ENCODE data around the gene FRMD4A. TPM values are rescaled to one million over a fixed set of nuclear protein-coding genes. Genes with fewer than 3 reads are reported as not detected.

The FRMD4A gene
- polyA plus RNA-seq, 1 donor (not counting 4 experiments of a cell fraction or from before 2014, with no cell fraction given): 12.9 TPM

- peak overlapping the region; percentile 98 for H3K27ac ChIP-seq (ENCODE audit: control insufficient read depth, insufficient read depth, low read length)
- peak; percentile 67 for FAIRE-seq
- H3K36me3 ChIP-seq (ENCODE audit: control insufficient read depth in 2 of 2, extremely low read depth in 1 of 2, insufficient read depth in 2 of 2, low read length in 2 of 2): no peaks in the 10 kb centered on the region
- peak overlapping the region; percentile 80 for H3K9ac ChIP-seq (ENCODE audit: control insufficient read depth, extremely low read depth, insufficient read depth, low read length)
- no peak for TF ChIP-seq EZH2 (IDR thresholded peaks at IDR 0.05; ENCODE audit: low read length)
- peak overlapping the region; percentile 92 for H2AFZ ChIP-seq (ENCODE audit: control insufficient read depth, low read length)
- dilution Hi-C loops (cut with MboI; ENCODE audit: extremely low pct_ligation_motif_present, low sequenced_read_pairs): loop anchor here (10.0 kb wide), 1 partner anchor 300 kb away; no protein-coding TSS in a partner anchor
- DNase-seq (ENCODE audit: low read depth, low spot score): peak; percentile 35
- H3K4me3 ChIP-seq (ENCODE audit: control insufficient read depth in 2 of 3, extremely low read depth in 1 of 3, insufficient read depth in 2 of 3, low read depth in 1 of 3, low read length in 3 of 3): peak overlapping the region in 2 of 3 experiments; percentile 43 to 53
- no peaks in the 10 kb centered on the region for H3K9me3 ChIP-seq (ENCODE audit: control insufficient read depth, low read depth, low read length)
- H3K4me1 ChIP-seq (ENCODE audit: control insufficient read depth, extremely low read depth, insufficient read depth, low read length): peaks cover 9% of the 10 kb centered on the region
- no peaks in the 10 kb centered on the region for H3K9me1 ChIP-seq (ENCODE audit: control insufficient read depth, extremely low read depth, insufficient read depth, low read length)
- H3K4me2 ChIP-seq (ENCODE audit: control insufficient read depth, extremely low read depth, insufficient read depth, low read depth, low read length): peak overlapping the region; percentile 87
- H3K79me2 ChIP-seq (ENCODE audit: control insufficient read depth, insufficient read depth, low read length): no peaks in the 10 kb centered on the region
- peaks cover 12% of the 10 kb centered on the region for H3K27me3 ChIP-seq (ENCODE audit: control insufficient read depth, extremely low read depth, insufficient read depth, low read length)
- no peaks in the 10 kb centered on the region for H4K20me1 ChIP-seq (ENCODE audit: control insufficient read depth, extremely low read depth, insufficient read depth, low read length)
These were observed 145.8 kb downstream of the FRMD4A start for GRCh38 chr10:14184841-14185315.

GRCh38 chr10:14182781-14183180 is 147.9 kb downstream of the FRMD4A start:
- no peak overlapping the region for H2AFZ ChIP-seq (ENCODE audit: control insufficient read depth, low read length)
- peaks cover 9% of the 10 kb centered on the region for H3K4me1 ChIP-seq (ENCODE audit: control insufficient read depth, extremely low read depth, insufficient read depth, low read length)
- no peak overlapping the region for H3K4me3 ChIP-seq (ENCODE audit: control insufficient read depth in 2 of 3, extremely low read depth in 1 of 3, insufficient read depth in 2 of 3, low read depth in 1 of 3, low read length in 3 of 3)
- H4K20me1 ChIP-seq (ENCODE audit: control insufficient read depth, extremely low read depth, insufficient read depth, low read length): no peaks in the 10 kb centered on the region
- no peaks in the 10 kb centered on the region for H3K36me3 ChIP-seq (ENCODE audit: control insufficient read depth in 2 of 2, extremely low read depth in 1 of 2, insufficient read depth in 2 of 2, low read length in 2 of 2)
- FAIRE-seq (no peak), DNase-seq (ENCODE audit: low read depth, low spot score) (no peak)
- peaks cover 12% of the 10 kb centered on the region for H3K27me3 ChIP-seq (ENCODE audit: control insufficient read depth, extremely low read depth, insufficient read depth, low read length)
- H3K9me1 ChIP-seq (ENCODE audit: control insufficient read depth, extremely low read depth, insufficient read depth, low read length): no peaks in the 10 kb centered on the region
- TF ChIP-seq CTCF (optimal IDR thresholded peaks at IDR 0.05 in 1 of 3, IDR thresholded peaks at IDR 0.05 in 1 of 3, conservative IDR thresholded peaks at IDR 0.05 in 1 of 3; ENCODE audit: extremely low read depth in 1 of 3, insufficient read depth in 2 of 3, low read length in 3 of 3) (no peak), EZH2 (IDR thresholded peaks at IDR 0.05; ENCODE audit: low read length) (no peak)
- H3K4me2 ChIP-seq (ENCODE audit: control insufficient read depth, extremely low read depth, insufficient read depth, low read depth, low read length): no peak overlapping the region
- H3K9ac ChIP-seq (ENCODE audit: control insufficient read depth, extremely low read depth, insufficient read depth, low read length): no peak overlapping the region
- H3K27ac ChIP-seq (ENCODE audit: control insufficient read depth, insufficient read depth, low read length): no peak overlapping the region
- H3K9me3 ChIP-seq (ENCODE audit: control insufficient read depth, low read depth, low read length): no peaks in the 10 kb centered on the region
- no peaks in the 10 kb centered on the region for H3K79me2 ChIP-seq (ENCODE audit: control insufficient read depth, insufficient read depth, low read length)
- dilution Hi-C loops (cut with MboI; ENCODE audit: extremely low pct_ligation_motif_present, low sequenced_read_pairs): loop anchor here (10.0 kb wide), 1 partner anchor 302 kb away; no protein-coding TSS in a partner anchor

- no peak for TF ChIP-seq EZH2 (IDR thresholded peaks at IDR 0.05; ENCODE audit: low read length)
- no peak for TF ChIP-seq CTCF (optimal IDR thresholded peaks at IDR 0.05 in 1 of 3, IDR thresholded peaks at IDR 0.05 in 1 of 3, conservative IDR thresholded peaks at IDR 0.05 in 1 of 3; ENCODE audit: extremely low read depth in 1 of 3, insufficient read depth in 2 of 3, low read length in 3 of 3)
- FAIRE-seq: no peak
- H3K27me3 ChIP-seq (ENCODE audit: control insufficient read depth, extremely low read depth, insufficient read depth, low read length): peaks cover 10% of the 10 kb centered on the region
These were observed 149.2 kb downstream of the FRMD4A start for GRCh38 chr10:14181567-14181936.

More at GRCh38 chr10:14181567-14181936, 149.2 kb downstream of the FRMD4A start:
- Histone ChIP-seq H3K9me3 (ENCODE audit: control insufficient read depth, low read depth, low read length) (no peaks in the 10 kb centered on the region), H4K20me1 (ENCODE audit: control insufficient read depth, extremely low read depth, insufficient read depth, low read length) (no peaks in the 10 kb centered on the region), H3K27ac (ENCODE audit: control insufficient read depth, insufficient read depth, low read length) (no peak overlapping the region), H3K9me1 (ENCODE audit: control insufficient read depth, extremely low read depth, insufficient read depth, low read length) (no peaks in the 10 kb centered on the region), H3K4me2 (ENCODE audit: control insufficient read depth, extremely low read depth, insufficient read depth, low read depth, low read length) (no peak overlapping the region), H3K4me3 (ENCODE audit: control insufficient read depth in 2 of 3, extremely low read depth in 1 of 3, insufficient read depth in 2 of 3, low read depth in 1 of 3, low read length in 3 of 3) (no peak overlapping the region), H3K79me2 (ENCODE audit: control insufficient read depth, insufficient read depth, low read length) (no peaks in the 10 kb centered on the region), H3K9ac (ENCODE audit: control insufficient read depth, extremely low read depth, insufficient read depth, low read length) (no peak overlapping the region), H3K4me1 (ENCODE audit: control insufficient read depth, extremely low read depth, insufficient read depth, low read length) (peaks cover 9% of the 10 kb centered on the region), H3K36me3 (ENCODE audit: control insufficient read depth in 2 of 2, extremely low read depth in 1 of 2, insufficient read depth in 2 of 2, low read length in 2 of 2) (no peaks in the 10 kb centered on the region), H2AFZ (ENCODE audit: control insufficient read depth, low read length) (no peak overlapping the region)
- no peak for DNase-seq (ENCODE audit: low read depth, low spot score)
- dilution Hi-C loops (cut with MboI; ENCODE audit: extremely low pct_ligation_motif_present, low sequenced_read_pairs): loop anchor here (10.0 kb wide), 1 partner anchor 303 kb away; no protein-coding TSS in a partner anchor
